ENCODE results near the gene MLLT3. TPM values are rescaled to one million over a fixed set of nuclear protein-coding genes. Genes with fewer than 3 reads are reported as not detected.

Gene MLLT3
- total RNA-seq, 3 donors from 2014 or later = 8.8 to 30.3 (median 22.6) TPM

DNA sequence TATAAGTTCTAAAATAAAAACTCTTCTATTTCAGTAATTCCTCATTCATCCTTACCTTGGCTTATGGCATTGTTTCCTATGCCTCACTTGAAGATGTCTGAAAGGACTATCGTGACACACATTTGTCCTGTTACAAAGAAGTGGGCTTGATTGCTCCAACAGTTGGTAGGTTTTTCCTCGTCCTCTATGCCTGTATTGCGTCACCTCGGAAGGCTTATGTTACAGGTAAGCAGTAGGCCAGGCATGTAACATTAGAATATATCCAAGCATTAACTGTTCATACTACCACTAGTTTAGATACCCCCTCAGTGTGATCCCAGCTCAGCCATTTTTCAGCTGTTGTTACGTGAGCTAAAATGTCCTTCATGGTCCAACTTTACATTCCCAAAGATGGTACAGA, 116.7 kb downstream of the MLLT3 start:
- no peak for DNase-seq (ENCODE audit: low spot score in 2 of 2)
- Histone ChIP-seq H3K9me3 (no peaks in the 10 kb centered on the region), H3K27me3 (no peaks in the 10 kb centered on the region), H3K4me1 (no peaks in the 10 kb centered on the region), H3K36me3 (no peaks in the 10 kb centered on the region), H3K27ac (no peak overlapping the region), H3K4me3 (no peak overlapping the region)
- intact Hi-C loops (cut with DNase I; ENCODE audit: low total_unique reads) = no loop called here
- no peak for TF ChIP-seq POLR2AphosphoS5 (IDR thresholded peaks at IDR 0.05)
- TF ChIP-seq POLR2A (IDR thresholded peaks at IDR 0.05) = no peak
- TF ChIP-seq, protein P1, sequence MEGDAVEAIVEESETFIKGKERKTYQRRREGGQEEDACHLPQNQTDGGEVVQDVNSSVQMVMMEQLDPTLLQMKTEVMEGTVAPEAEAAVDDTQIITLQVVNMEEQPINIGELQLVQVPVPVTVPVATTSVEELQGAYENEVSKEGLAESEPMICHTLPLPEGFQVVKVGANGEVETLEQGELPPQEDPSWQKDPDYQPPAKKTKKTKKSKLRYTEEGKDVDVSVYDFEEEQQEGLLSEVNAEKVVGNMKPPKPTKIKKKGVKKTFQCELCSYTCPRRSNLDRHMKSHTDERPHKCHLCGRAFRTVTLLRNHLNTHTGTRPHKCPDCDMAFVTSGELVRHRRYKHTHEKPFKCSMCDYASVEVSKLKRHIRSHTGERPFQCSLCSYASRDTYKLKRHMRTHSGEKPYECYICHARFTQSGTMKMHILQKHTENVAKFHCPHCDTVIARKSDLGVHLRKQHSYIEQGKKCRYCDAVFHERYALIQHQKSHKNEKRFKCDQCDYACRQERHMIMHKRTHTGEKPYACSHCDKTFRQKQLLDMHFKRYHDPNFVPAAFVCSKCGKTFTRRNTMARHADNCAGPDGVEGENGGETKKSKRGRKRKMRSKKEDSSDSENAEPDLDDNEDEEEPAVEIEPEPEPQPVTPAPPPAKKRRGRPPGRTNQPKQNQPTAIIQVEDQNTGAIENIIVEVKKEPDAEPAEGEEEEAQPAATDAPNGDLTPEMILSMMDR (IDR thresholded peaks at IDR 0.05) = no peak

DNA sequence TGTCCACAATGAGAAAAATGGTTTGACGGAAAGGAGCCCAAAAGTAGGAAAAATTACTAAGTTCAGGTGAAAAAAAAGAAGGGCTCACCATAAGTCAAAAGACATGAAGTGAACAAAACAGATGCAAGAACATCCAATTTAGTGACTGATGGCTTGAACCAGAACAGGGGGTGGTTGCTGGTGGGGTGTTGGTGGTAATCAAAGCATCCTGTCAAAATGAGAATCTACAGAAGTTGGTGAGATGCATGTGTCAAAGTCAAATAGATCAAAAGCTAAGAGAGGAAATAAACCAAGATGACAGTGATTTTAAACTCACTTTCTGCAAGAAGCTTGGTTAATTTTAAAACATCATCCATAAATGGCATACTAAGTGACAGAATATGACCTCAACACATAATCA, 117.4 kb downstream of the MLLT3 start:
- H3K36me3 ChIP-seq = no peaks in the 10 kb centered on the region
- DNase-seq (ENCODE audit: low spot score in 2 of 2) = no peak
- TF ChIP-seq, protein P1 (IDR thresholded peaks at IDR 0.05) = no peak
- TF ChIP-seq POLR2A (IDR thresholded peaks at IDR 0.05) (no peak), POLR2AphosphoS5 (IDR thresholded peaks at IDR 0.05) (no peak)
- H3K4me1 ChIP-seq = no peaks in the 10 kb centered on the region
- intact Hi-C loops (cut with DNase I; ENCODE audit: low total_unique reads) = no loop called here
- H3K9me3 ChIP-seq = no peaks in the 10 kb centered on the region
- H3K4me3 ChIP-seq = no peak overlapping the region
- H3K27me3 ChIP-seq = no peaks in the 10 kb centered on the region
- no peak overlapping the region for H3K27ac ChIP-seq

DNA sequence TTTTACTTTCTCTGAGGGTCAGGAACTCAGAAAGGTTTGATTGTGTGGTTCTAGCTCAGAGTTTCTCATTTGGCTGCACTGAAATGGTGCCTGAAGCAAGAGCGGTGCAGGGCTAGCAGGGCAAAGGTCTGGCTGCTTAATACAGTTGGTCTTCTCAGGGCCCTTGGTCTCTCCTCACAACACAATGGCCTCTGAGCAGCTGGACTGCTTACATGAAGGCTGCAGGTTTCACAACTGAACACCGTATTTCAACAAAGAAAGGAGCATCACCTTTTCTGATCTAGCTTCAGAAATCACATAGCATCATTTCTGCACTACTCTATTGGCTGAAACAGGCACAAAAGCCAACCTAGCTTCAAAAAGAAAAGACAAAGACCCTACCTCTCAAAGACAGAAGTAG, 122.2 kb downstream of the MLLT3 start:
- Histone ChIP-seq H3K4me1 (no peaks in the 10 kb centered on the region), H3K4me3 (no peak overlapping the region), H3K27ac (no peak overlapping the region), H3K9me3 (no peaks in the 10 kb centered on the region), H3K36me3 (no peaks in the 10 kb centered on the region), H3K27me3 (no peaks in the 10 kb centered on the region)
- DNase-seq (ENCODE audit: low spot score in 2 of 2) = no peak
- intact Hi-C loops (cut with DNase I; ENCODE audit: low total_unique reads) = no loop called here
- TF ChIP-seq POLR2A (IDR thresholded peaks at IDR 0.05) (no peak), POLR2AphosphoS5 (IDR thresholded peaks at IDR 0.05) (no peak)
- TF ChIP-seq, protein P1 (IDR thresholded peaks at IDR 0.05) = no peak

DNA sequence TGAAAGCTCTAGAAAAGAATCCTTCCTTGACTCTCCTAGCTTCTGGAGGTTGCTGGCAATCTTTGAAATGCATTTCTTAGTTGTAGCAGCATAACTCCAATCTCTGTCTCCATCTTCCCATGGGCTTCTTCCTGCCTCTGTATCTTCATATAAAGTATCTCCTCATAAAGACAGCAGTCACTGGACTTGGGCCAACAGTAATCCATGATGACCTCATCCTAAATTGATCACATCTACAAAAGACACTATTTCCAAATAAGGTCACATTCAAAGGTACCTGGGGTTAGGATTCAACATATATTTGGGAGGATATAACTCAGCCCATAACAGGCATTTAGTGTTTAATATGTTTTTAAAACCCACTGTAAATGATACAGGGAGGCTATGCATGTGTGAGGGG, 123.3 kb downstream of the MLLT3 start:
- no peak overlapping the region for H3K4me3 ChIP-seq
- no peak overlapping the region for H3K27ac ChIP-seq
- H3K9me3 ChIP-seq = no peaks in the 10 kb centered on the region
- intact Hi-C loops (cut with DNase I; ENCODE audit: low total_unique reads) = loop anchor here (10.0 kb wide), 1 partner anchor 356 kb away; no protein-coding TSS in a partner anchor
- no peaks in the 10 kb centered on the region for H3K4me1 ChIP-seq
- H3K27me3 ChIP-seq = no peaks in the 10 kb centered on the region
- TF ChIP-seq POLR2A (IDR thresholded peaks at IDR 0.05) (no peak), POLR2AphosphoS5 (IDR thresholded peaks at IDR 0.05) (no peak)
- TF ChIP-seq, protein P1 (IDR thresholded peaks at IDR 0.05) = no peak
- DNase-seq (ENCODE audit: low spot score in 2 of 2) = no peak
- no peaks in the 10 kb centered on the region for H3K36me3 ChIP-seq

DNA sequence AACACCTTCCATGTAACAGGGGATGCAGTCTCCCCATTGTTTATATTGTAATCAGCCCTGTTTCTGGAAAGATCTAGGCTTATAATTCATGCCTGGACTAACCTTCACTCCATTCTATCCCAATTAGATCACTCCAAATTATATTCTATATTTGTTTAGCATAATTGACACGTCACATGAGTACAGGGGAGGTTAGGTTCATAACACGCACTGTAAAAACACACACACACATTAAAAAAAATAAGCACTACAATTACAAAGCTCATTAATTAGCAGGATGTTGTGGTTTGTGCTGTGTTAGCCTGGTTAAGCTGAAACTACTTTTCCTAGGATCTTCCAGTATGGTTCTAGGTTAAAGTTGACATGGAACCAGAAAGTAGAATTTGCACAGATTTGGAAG, 126.0 kb downstream of the MLLT3 start:
- H3K27ac ChIP-seq = no peak overlapping the region
- no peaks in the 10 kb centered on the region for H3K36me3 ChIP-seq
- H3K4me3 ChIP-seq = no peak overlapping the region
- H3K27me3 ChIP-seq = no peaks in the 10 kb centered on the region
- intact Hi-C loops (cut with DNase I; ENCODE audit: low total_unique reads) = loop anchor here (10.0 kb wide), 1 partner anchor 358 kb away; no protein-coding TSS in a partner anchor
- TF ChIP-seq POLR2A (IDR thresholded peaks at IDR 0.05) (no peak), POLR2AphosphoS5 (IDR thresholded peaks at IDR 0.05) (no peak)
- TF ChIP-seq, protein P1 (IDR thresholded peaks at IDR 0.05) = no peak
- H3K4me1 ChIP-seq = no peaks in the 10 kb centered on the region
- no peaks in the 10 kb centered on the region for H3K9me3 ChIP-seq
- DNase-seq (ENCODE audit: low spot score in 2 of 2) = no peak
